Activated CD8-positive, alpha-beta memory T cell treated with anti-CD3 and anti-CD28 coated beads for 1 hour (primary cell): ENCODE data around the gene HNRNPA3.
"Not testable (repeated sequence)": the region's sequence is repeated elsewhere in the genome, so short reads cannot be mapped to it uniquely, and the experiment has no call there.

ENCODE experiments used
- DNase-seq, 2 donors: peaks; one replicate each; pipeline ENCODE4 v3.0.0-alpha.2; 2020; ENCODE audit warnings: low read depth in 1 of 2; ENCODE audit errors: extremely low read depth in 1 of 2

HNRNPA3 gene

GRCh38 chr2:177212106-177212890 is at the start of gene HNRNPA3:
TSS of gene HNRNPA3 (plus strand) at chr2:177212794. CDS start at chr2:177212800, 6 bp downstream.
- DNase-seq: peak; percentile 97 to 99

- DNase-seq: no peak
Observed at GRCh38 chr2:177164131-177164530, 48.5 kb upstream of the HNRNPA3 start.

- peak; percentile 60 to 69 for DNase-seq
Observed at GRCh38 chr2:177164584-177165052, 48.0 kb upstream of the HNRNPA3 start.

GRCh38 chr2:177165061-177165583 is 47.5 kb upstream of the HNRNPA3 start:
- DNase-seq: no peak

GRCh38 chr2:177165721-177166711 is 46.6 kb upstream of the HNRNPA3 start:
- DNase-seq: no peak

GRCh38 chr2:177169810-177170514 is 42.6 kb upstream of the HNRNPA3 start:
- no peak for DNase-seq

- no peak for DNase-seq
Observed at GRCh38 chr2:177171418-177171865, 41.2 kb upstream of the HNRNPA3 start.

- no peak for DNase-seq
Observed at GRCh38 chr2:177172034-177172880, 40.3 kb upstream of the HNRNPA3 start.

- no peak for DNase-seq
Observed at GRCh38 chr2:177174486-177174885, 38.1 kb upstream of the HNRNPA3 start.

- DNase-seq: no peak
Observed at GRCh38 chr2:177175917-177176668, 36.5 kb upstream of the HNRNPA3 start.

GRCh38 chr2:177178797-177179196 is 33.8 kb upstream of the HNRNPA3 start:
- DNase-seq: no peak

- DNase-seq: no peak
Observed at GRCh38 chr2:177179227-177179626, 33.4 kb upstream of the HNRNPA3 start.

- not testable (repeated sequence) for DNase-seq
Observed at GRCh38 chr2:177179671-177180070, 32.9 kb upstream of the HNRNPA3 start.

GRCh38 chr2:177180269-177181000 is 32.2 kb upstream of the HNRNPA3 start:
- DNase-seq: no peak

- DNase-seq: no peak
Observed at GRCh38 chr2:177183860-177184259, 28.7 kb upstream of the HNRNPA3 start.

GRCh38 chr2:177184606-177185005 is 28.0 kb upstream of the HNRNPA3 start:
- no peak for DNase-seq

- not testable (repeated sequence) for DNase-seq
Observed at GRCh38 chr2:177186038-177186437, 26.6 kb upstream of the HNRNPA3 start.

- no peak for DNase-seq
Observed at GRCh38 chr2:177187631-177188312, 24.8 kb upstream of the HNRNPA3 start.
